ENCODE results near the gene DLK2. TPM values are rescaled to one million over a fixed set of nuclear protein-coding genes. Genes with fewer than 3 reads are reported as not detected.

The DLK2 gene
- total RNA-seq, 1 experiment from 2014 or later = 0.75 TPM

- Mint-ChIP-seq H3K9me3 (ENCODE audit: unreplicated experiment) (no peaks in the 10 kb centered on the region), H3K27me3 (ENCODE audit: insufficient read depth, unreplicated experiment) (no peaks in the 10 kb centered on the region), H3K4me1 (ENCODE audit: low read depth, unreplicated experiment) (peaks cover 6% of the 10 kb centered on the region), H3K27ac (ENCODE audit: unreplicated experiment) (no peak overlapping the region), H3K4me3 (ENCODE audit: unreplicated experiment) (no peak overlapping the region), H3K36me3 (ENCODE audit: insufficient read depth, unreplicated experiment) (peaks cover 5% of the 10 kb centered on the region)
- Histone ChIP-seq H3K9me3 (no peaks in the 10 kb centered on the region), H3K4me3 (ENCODE audit: low read depth, low read length) (no peak overlapping the region), H3K27me3 (replicated peaks; ENCODE audit: control insufficient read depth, insufficient read depth, low read length) (no peaks in the 10 kb centered on the region), H3K4me1 (0 out of 2 replicates have a peak, but pooled peaks cover 8% of the 10 kb centered on the region), H3K36me3 (ENCODE audit: control insufficient read depth, insufficient read depth, low read length) (no peaks in the 10 kb centered on the region)
- TF ChIP-seq CTCF (IDR thresholded peaks at IDR 0.05; ENCODE audit: insufficient read depth in 1 of 2, low read depth in 1 of 2, low read length in 1 of 2, severe bottlenecking in 1 of 2, unreplicated experiment in 1 of 2) = no peak
- intact Hi-C loops (cut with micrococcal nuclease; ENCODE audit: unreplicated experiment) = no loop called here
- BruUV-seq (replicated peaks) = no TSS peak
- CTCF ChIA-PET = no interaction called here
- POLR2A ChIA-PET = interaction anchor here (0.7 kb wide), 1 partner anchor 474 kb away, joined by 3 read pairs; no protein-coding TSS in a partner anchor
- no peak for DNase-seq
These were observed 33.4 kb upstream of the DLK2 start for GRCh38 chr6:43488667-43489276.

- Mint-ChIP-seq H3K4me3 (ENCODE audit: unreplicated experiment) (no peak overlapping the region), H3K9me3 (ENCODE audit: unreplicated experiment) (no peaks in the 10 kb centered on the region), H3K27ac (ENCODE audit: unreplicated experiment) (no peak overlapping the region), H3K4me1 (ENCODE audit: low read depth, unreplicated experiment) (peaks cover 20% of the 10 kb centered on the region), H3K27me3 (ENCODE audit: insufficient read depth, unreplicated experiment) (no peaks in the 10 kb centered on the region), H3K36me3 (ENCODE audit: insufficient read depth, unreplicated experiment) (peaks cover 12% of the 10 kb centered on the region)
- no peak for DNase-seq
- Histone ChIP-seq H3K27me3 (replicated peaks; ENCODE audit: control insufficient read depth, insufficient read depth, low read length) (no peaks in the 10 kb centered on the region), H3K36me3 (ENCODE audit: control insufficient read depth, insufficient read depth, low read length) (no peaks in the 10 kb centered on the region), H3K4me1 (peaks cover 14% of the 10 kb centered on the region; the same call in 1 of the 2 replicates), H3K4me3 (ENCODE audit: low read depth, low read length) (no peak overlapping the region), H3K9me3 (no peaks in the 10 kb centered on the region)
- CTCF ChIA-PET = no interaction called here
- intact Hi-C loops (cut with micrococcal nuclease; ENCODE audit: unreplicated experiment) = no loop called here
- TSS peak; percentile 1 for BruUV-seq (replicated peaks)
- no peak for TF ChIP-seq CTCF (IDR thresholded peaks at IDR 0.05; ENCODE audit: insufficient read depth in 1 of 2, low read depth in 1 of 2, low read length in 1 of 2, severe bottlenecking in 1 of 2, unreplicated experiment in 1 of 2)
- POLR2A ChIA-PET = no interaction called here
These were observed 26.4 kb upstream of the DLK2 start for GRCh38 chr6:43481591-43482236.

GRCh38 chr6:43481075-43481474 is 25.7 kb upstream of the DLK2 start:
- Histone ChIP-seq H3K4me1 (peaks cover 17% of the 10 kb centered on the region; the same call in 1 of the 2 replicates), H3K27me3 (replicated peaks; ENCODE audit: control insufficient read depth, insufficient read depth, low read length) (no peaks in the 10 kb centered on the region), H3K4me3 (ENCODE audit: low read depth, low read length) (no peak overlapping the region), H3K36me3 (ENCODE audit: control insufficient read depth, insufficient read depth, low read length) (no peaks in the 10 kb centered on the region), H3K9me3 (no peaks in the 10 kb centered on the region)
- no peak for TF ChIP-seq CTCF (IDR thresholded peaks at IDR 0.05; ENCODE audit: insufficient read depth in 1 of 2, low read depth in 1 of 2, low read length in 1 of 2, severe bottlenecking in 1 of 2, unreplicated experiment in 1 of 2)
- no TSS peak for BruUV-seq (replicated peaks)
- Mint-ChIP-seq H3K4me1 (ENCODE audit: low read depth, unreplicated experiment) (peaks cover 25% of the 10 kb centered on the region), H3K27me3 (ENCODE audit: insufficient read depth, unreplicated experiment) (no peaks in the 10 kb centered on the region), H3K9me3 (ENCODE audit: unreplicated experiment) (no peaks in the 10 kb centered on the region), H3K36me3 (ENCODE audit: insufficient read depth, unreplicated experiment) (peaks cover 10% of the 10 kb centered on the region), H3K27ac (ENCODE audit: unreplicated experiment) (no peak overlapping the region), H3K4me3 (ENCODE audit: unreplicated experiment) (no peak overlapping the region)
- DNase-seq = no peak
- ChIA-PET CTCF (no interaction called here), POLR2A (no interaction called here)
- intact Hi-C loops (cut with micrococcal nuclease; ENCODE audit: unreplicated experiment) = no loop called here
